Measurements from ENCODE around the gene SLC6A6. TPM values are rescaled to one million over a fixed set of nuclear protein-coding genes. Genes with fewer than 3 reads are reported as not detected.

SLC6A6 gene
- total RNA-seq, 2 donors from 2014 or later = 43.1 to 56.5 TPM

GRCh38 chr3:14524920-14525660 lies 122.7 kb downstream of the SLC6A6 start:
- no peak for TF ChIP-seq CTCF (conservative IDR thresholded peaks at IDR 0.05)
- Mint-ChIP-seq H3K9me3 (peaks cover 2% of the 10 kb centered on the region), H3K4me1 (no peaks in the 10 kb centered on the region), H3K36me3 (ENCODE audit: low read depth) (no peaks in the 10 kb centered on the region), H3K27ac (no peak overlapping the region), H3K27me3 (ENCODE audit: insufficient read depth) (peaks cover 1% of the 10 kb centered on the region), H3K4me3 (no peak overlapping the region)
- no peak overlapping the region for H3K9ac ChIP-seq (ENCODE audit: extremely low read depth, low read length, poor library complexity, severe bottlenecking)
- H3K4me3 ChIP-seq (ENCODE audit: low read length) = no peak overlapping the region
- no peaks in the 10 kb centered on the region for H3K27me3 ChIP-seq (ENCODE audit: control insufficient read depth, insufficient read depth, low read length, poor library complexity, severe bottlenecking)
- no peaks in the 10 kb centered on the region for H3K36me3 ChIP-seq (ENCODE audit: control insufficient read depth, insufficient read depth, low read length)
- peaks cover 4% of the 10 kb centered on the region for H3K4me1 ChIP-seq (ENCODE audit: control insufficient read depth, insufficient read depth, low read length)
- no peaks in the 10 kb centered on the region for H3K9me3 ChIP-seq (ENCODE audit: control insufficient read depth, low read length)
- 82% methylated on average over 7 to 9 of the region's 9 CpGs for WGBS, 2 experiments (ENCODE audit: insufficient coverage in 1 of 2, insufficient read length in 1 of 2)
- DNase-seq = peak; percentile 42
- H3K27ac ChIP-seq (ENCODE audit: low read depth, low read length) = no peak overlapping the region

GRCh38 chr3:14525685-14526631 lies 123.6 kb downstream of the SLC6A6 start:
- H3K4me1 ChIP-seq (ENCODE audit: control insufficient read depth, insufficient read depth, low read length) = peaks cover 4% of the 10 kb centered on the region
- H3K36me3 ChIP-seq (ENCODE audit: control insufficient read depth, insufficient read depth, low read length) = no peaks in the 10 kb centered on the region
- no peak overlapping the region for H3K4me3 Mint-ChIP-seq
- no peak overlapping the region for H3K27ac ChIP-seq (ENCODE audit: low read depth, low read length)
- no peaks in the 10 kb centered on the region for H3K4me1 Mint-ChIP-seq
- peaks cover 1% of the 10 kb centered on the region for H3K27me3 Mint-ChIP-seq (ENCODE audit: insufficient read depth)
- no peaks in the 10 kb centered on the region for H3K9me3 ChIP-seq (ENCODE audit: control insufficient read depth, low read length)
- no peak overlapping the region for H3K4me3 ChIP-seq (ENCODE audit: low read length)
- TF ChIP-seq CTCF (conservative IDR thresholded peaks at IDR 0.05) = no peak
- H3K27ac Mint-ChIP-seq = no peak overlapping the region
- H3K9me3 Mint-ChIP-seq = peaks cover 5% of the 10 kb centered on the region
- no peak overlapping the region for H3K9ac ChIP-seq (ENCODE audit: extremely low read depth, low read length, poor library complexity, severe bottlenecking)
- H3K36me3 Mint-ChIP-seq (ENCODE audit: low read depth) = no peaks in the 10 kb centered on the region
- peak; percentile 81 for DNase-seq
- WGBS, 2 experiments (ENCODE audit: insufficient coverage in 1 of 2, insufficient read length in 1 of 2) = 72% methylated on average over 15 to 17 of the region's 17 CpGs
- no peaks in the 10 kb centered on the region for H3K27me3 ChIP-seq (ENCODE audit: control insufficient read depth, insufficient read depth, low read length, poor library complexity, severe bottlenecking)

- H3K9me3 Mint-ChIP-seq = peaks cover 5% of the 10 kb centered on the region
- H3K27me3 Mint-ChIP-seq (ENCODE audit: insufficient read depth) = peaks cover 5% of the 10 kb centered on the region
- H3K4me3 ChIP-seq (ENCODE audit: low read length) = no peak overlapping the region
- H3K36me3 ChIP-seq (ENCODE audit: control insufficient read depth, insufficient read depth, low read length) = no peaks in the 10 kb centered on the region
- H3K9ac ChIP-seq (ENCODE audit: extremely low read depth, low read length, poor library complexity, severe bottlenecking) = no peak overlapping the region
- no peak overlapping the region for H3K4me3 Mint-ChIP-seq
- H3K36me3 Mint-ChIP-seq (ENCODE audit: low read depth) = no peaks in the 10 kb centered on the region
- H3K27ac ChIP-seq (ENCODE audit: low read depth, low read length) = no peak overlapping the region
- H3K4me1 Mint-ChIP-seq = peaks cover 4% of the 10 kb centered on the region
- no peak for DNase-seq
- TF ChIP-seq CTCF (conservative IDR thresholded peaks at IDR 0.05) = no peak
- H3K27me3 ChIP-seq (ENCODE audit: control insufficient read depth, insufficient read depth, low read length, poor library complexity, severe bottlenecking) = no peaks in the 10 kb centered on the region
- H3K27ac Mint-ChIP-seq = no peak overlapping the region
- H3K9me3 ChIP-seq (ENCODE audit: control insufficient read depth, low read length) = no peaks in the 10 kb centered on the region
- WGBS, 2 experiments (ENCODE audit: insufficient coverage in 1 of 2, insufficient read length in 1 of 2) = 91 to 95% methylated on average over 2 to 3 of the region's 3 CpGs
- peaks cover 8% of the 10 kb centered on the region for H3K4me1 ChIP-seq (ENCODE audit: control insufficient read depth, insufficient read depth, low read length)
Observed at GRCh38 chr3:14528081-14528480, 125.7 kb downstream of the SLC6A6 start.

Measured in endodermal cell (in vitro differentiated cells).